SU-DHL-6 (cell line): Measurements from ENCODE around the gene ITGB8.

ENCODE experiments used
- EZH2phosphoT487 ChIP-seq: fragments of 200-600 bp; sonication (generic), shearing (Covaris generic); conservative IDR thresholded peaks from 2 replicates; pipeline ENCODE4 v1.6.1; 2018; ENCODE audit warnings: mild to moderate bottlenecking, antibody characterized with exemption, low read length, moderate library complexity, mixed read lengths
- TF ChIP-seq, protein P1 (sequence below): fragments of 200-600 bp; sonication (generic); IDR thresholded peaks from one replicate; pipeline ENCODE4 v1.5.1; 2017; ENCODE audit warnings: antibody characterized with exemption, mild to moderate bottlenecking, low read length, moderate library complexity; ENCODE audit not compliant: insufficient read depth, poor library complexity, severe bottlenecking

GRCh38 chr7:20290505-20291111 is 40.1 kb upstream of the ITGB8 start:
- TF ChIP-seq, protein P1, sequence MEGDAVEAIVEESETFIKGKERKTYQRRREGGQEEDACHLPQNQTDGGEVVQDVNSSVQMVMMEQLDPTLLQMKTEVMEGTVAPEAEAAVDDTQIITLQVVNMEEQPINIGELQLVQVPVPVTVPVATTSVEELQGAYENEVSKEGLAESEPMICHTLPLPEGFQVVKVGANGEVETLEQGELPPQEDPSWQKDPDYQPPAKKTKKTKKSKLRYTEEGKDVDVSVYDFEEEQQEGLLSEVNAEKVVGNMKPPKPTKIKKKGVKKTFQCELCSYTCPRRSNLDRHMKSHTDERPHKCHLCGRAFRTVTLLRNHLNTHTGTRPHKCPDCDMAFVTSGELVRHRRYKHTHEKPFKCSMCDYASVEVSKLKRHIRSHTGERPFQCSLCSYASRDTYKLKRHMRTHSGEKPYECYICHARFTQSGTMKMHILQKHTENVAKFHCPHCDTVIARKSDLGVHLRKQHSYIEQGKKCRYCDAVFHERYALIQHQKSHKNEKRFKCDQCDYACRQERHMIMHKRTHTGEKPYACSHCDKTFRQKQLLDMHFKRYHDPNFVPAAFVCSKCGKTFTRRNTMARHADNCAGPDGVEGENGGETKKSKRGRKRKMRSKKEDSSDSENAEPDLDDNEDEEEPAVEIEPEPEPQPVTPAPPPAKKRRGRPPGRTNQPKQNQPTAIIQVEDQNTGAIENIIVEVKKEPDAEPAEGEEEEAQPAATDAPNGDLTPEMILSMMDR = no peak
- no peak for TF ChIP-seq EZH2phosphoT487
